Measurements from ENCODE around the gene CRNN. TPM values are rescaled to one million over a fixed set of nuclear protein-coding genes. Genes with fewer than 3 reads are reported as not detected.

CRNN gene
- total RNA-seq, 1 experiment from 2014 or later: not detected

- TF ChIP-seq ZBTB43 (CRISPR knock-in tag; IDR thresholded peaks at IDR 0.05): no peak
Measured at GRCh38 chr1:152397474-152397873, 16.6 kb downstream of the CRNN start (continued).

GRCh38 chr1:152394151-152394550, 19.9 kb downstream of the CRNN start:
- peaks cover 3% of the 10 kb centered on the region for H3K27me3 Mint-ChIP-seq (ENCODE audit: low read depth)
- H3K4me3 Mint-ChIP-seq: no peak overlapping the region
- no peak for TF ChIP-seq TP53 (CRISPR knock-in tag; IDR thresholded peaks at IDR 0.05)
- TF ChIP-seq ZBTB21 (CRISPR knock-in tag; IDR thresholded peaks at IDR 0.05; ENCODE audit: borderline replicate concordance): no peak
- no peak for TF ChIP-seq TEAD1 (CRISPR knock-in tag; IDR thresholded peaks at IDR 0.05)
- TF ChIP-seq ZNF532 (CRISPR knock-in tag; IDR thresholded peaks at IDR 0.05; ENCODE audit: borderline replicate concordance): no peak
- no peak for TF ChIP-seq SOX15 (CRISPR knock-in tag; IDR thresholded peaks at IDR 0.05)
- TF ChIP-seq NFE2L1 (CRISPR knock-in tag; IDR thresholded peaks at IDR 0.05): no peak
- no peak for TF ChIP-seq ZNF263 (CRISPR knock-in tag; IDR thresholded peaks at IDR 0.05; ENCODE audit: low read depth)
- no peak for DNase-seq (ENCODE audit: low spot score)
- POLR2A ChIA-PET: no interaction called here
- CTCF ChIA-PET: no interaction called here
- H3K4me1 Mint-ChIP-seq: no peaks in the 10 kb centered on the region
- no peak for ATAC-seq
- no peak overlapping the region for H3K27ac Mint-ChIP-seq
- H3K36me3 Mint-ChIP-seq: peaks cover 68% of the 10 kb centered on the region
- H3K9me3 Mint-ChIP-seq: peaks cover 92% of the 10 kb centered on the region

GRCh38 chr1:152392909-152393308, 21.2 kb downstream of the CRNN start:
- Mint-ChIP-seq H3K4me3 (no peak overlapping the region), H3K27me3 (ENCODE audit: low read depth) (peaks cover 3% of the 10 kb centered on the region; the same call in 1 of the 2 replicates), H3K36me3 (peaks cover 77% of the 10 kb centered on the region), H3K27ac (no peak overlapping the region), H3K4me1 (no peaks in the 10 kb centered on the region), H3K9me3 (peaks cover 92% of the 10 kb centered on the region)
- ChIA-PET CTCF (no interaction called here), POLR2A (no interaction called here)
- ATAC-seq: no peak
- DNase-seq (ENCODE audit: low spot score): no peak
- TF ChIP-seq ZBTB21 (CRISPR knock-in tag; IDR thresholded peaks at IDR 0.05; ENCODE audit: borderline replicate concordance): no peak
- TF ChIP-seq CREM (CRISPR knock-in tag; IDR thresholded peaks at IDR 0.05): no peak
- no peak for TF ChIP-seq IRF2 (CRISPR knock-in tag; IDR thresholded peaks at IDR 0.05; ENCODE audit: borderline replicate concordance, low read depth)
- no peak for TF ChIP-seq ETV6 (CRISPR knock-in tag; IDR thresholded peaks at IDR 0.05)
- no peak for TF ChIP-seq E2F5 (CRISPR knock-in tag; IDR thresholded peaks at IDR 0.05)
- TF ChIP-seq SMAD3 (CRISPR knock-in tag; IDR thresholded peaks at IDR 0.05; ENCODE audit: borderline replicate concordance): no peak
- TF ChIP-seq IRF1 (CRISPR knock-in tag; IDR thresholded peaks at IDR 0.05): no peak
- no peak for TF ChIP-seq AFF4 (CRISPR knock-in tag; IDR thresholded peaks at IDR 0.05; ENCODE audit: borderline replicate concordance)
- TF ChIP-seq ZNF121 (CRISPR knock-in tag; IDR thresholded peaks at IDR 0.05): no peak
- no peak for TF ChIP-seq ATF3 (CRISPR knock-in tag; conservative IDR thresholded peaks at IDR 0.05)
- no peak for TF ChIP-seq PRRX2 (CRISPR knock-in tag; IDR thresholded peaks at IDR 0.05)
- no peak for TF ChIP-seq SMAD4 (CRISPR knock-in tag; IDR thresholded peaks at IDR 0.05)
